NCI-H187 (cell line): ENCODE measurements around the gene SURF6.
A peak's percentile ranks its signal among the peaks of the same experiment; 100 is the strongest.
"Not testable (repeated sequence)": the region's sequence is repeated elsewhere in the genome, so short reads cannot be mapped to it uniquely, and the experiment has no call there.

Experiments used
- DNase-seq, 2 experiments: peaks; one replicate each; lab custom pipeline; 2025; lab: John Stamatoyannopoulos, UW

The SURF6 gene

DNA sequence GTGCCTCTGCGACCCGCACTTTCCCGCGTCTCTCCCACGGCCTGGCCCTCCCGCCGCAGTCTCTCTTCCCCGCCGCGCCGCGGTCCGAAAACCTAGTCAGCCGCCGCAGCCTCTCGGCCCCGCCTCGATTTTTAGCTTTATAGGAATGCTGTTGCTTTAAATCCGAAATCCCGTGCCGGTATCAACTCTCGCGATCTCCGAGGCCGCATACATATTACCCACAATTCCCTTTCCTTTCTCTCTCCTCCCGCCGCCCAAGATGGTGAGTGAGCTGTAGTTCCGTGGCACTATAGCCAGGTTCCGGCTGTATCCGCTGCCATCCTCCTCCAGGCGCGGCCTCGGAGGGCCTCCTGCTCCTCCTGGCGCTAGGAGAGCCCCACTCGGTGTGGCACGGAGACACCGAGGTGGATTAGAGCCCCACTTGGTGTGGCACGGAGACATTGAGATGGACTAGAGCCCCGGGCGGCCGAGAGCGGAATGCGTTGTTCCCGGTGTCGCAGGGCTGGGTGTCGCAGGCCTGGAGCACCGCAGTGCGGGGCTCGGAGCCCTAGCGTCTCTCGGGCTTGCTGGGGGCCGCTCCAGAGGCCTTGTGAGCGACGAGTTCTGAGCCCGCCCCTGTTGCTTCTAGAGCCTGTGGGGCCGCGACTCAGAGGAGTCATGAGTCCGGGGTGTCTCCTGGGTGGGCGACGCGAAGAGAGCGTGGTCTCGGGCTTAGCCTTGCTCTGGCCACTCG lies 12.2 kb upstream of the SURF6 start, which contains the start of the genes MED22 and RPL7A:
Gene MED22, minus strand, starts transcription at position 147 of the 733 bp plus-strand sequence. CDS start 1,469 bp downstream, outside the sequence.
Gene RPL7A, plus strand, starts transcription at position 234 of the 733 bp plus-strand sequence. Its CDS starts 26 bp downstream, at position 260.
- peak; percentile 52 to 58 for DNase-seq

DNA sequence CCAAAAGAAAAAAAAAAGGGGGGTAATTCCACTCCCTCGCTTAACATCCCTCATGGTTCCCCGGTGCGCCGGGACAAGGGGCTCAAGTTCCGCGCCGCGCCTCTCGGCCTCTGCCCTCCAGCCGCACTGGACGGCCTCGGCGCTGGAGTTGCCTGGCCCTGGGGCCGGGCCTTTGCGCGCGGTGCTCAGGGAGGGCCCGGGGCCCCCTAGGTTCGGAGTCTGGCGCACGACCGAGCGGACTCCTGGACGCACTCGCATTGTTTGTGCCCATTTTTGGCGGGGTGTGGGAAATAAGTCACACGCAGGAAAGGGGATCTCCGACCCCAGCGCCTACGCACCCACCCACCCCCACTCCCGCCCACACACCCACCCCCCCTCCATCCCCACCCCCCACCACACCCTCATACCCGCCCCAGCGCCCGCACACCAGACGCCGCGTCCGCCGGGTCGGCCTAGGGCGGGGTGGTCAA lies 11.6 kb upstream of the SURF6 start:
- DNase-seq, result no peak

DNA sequence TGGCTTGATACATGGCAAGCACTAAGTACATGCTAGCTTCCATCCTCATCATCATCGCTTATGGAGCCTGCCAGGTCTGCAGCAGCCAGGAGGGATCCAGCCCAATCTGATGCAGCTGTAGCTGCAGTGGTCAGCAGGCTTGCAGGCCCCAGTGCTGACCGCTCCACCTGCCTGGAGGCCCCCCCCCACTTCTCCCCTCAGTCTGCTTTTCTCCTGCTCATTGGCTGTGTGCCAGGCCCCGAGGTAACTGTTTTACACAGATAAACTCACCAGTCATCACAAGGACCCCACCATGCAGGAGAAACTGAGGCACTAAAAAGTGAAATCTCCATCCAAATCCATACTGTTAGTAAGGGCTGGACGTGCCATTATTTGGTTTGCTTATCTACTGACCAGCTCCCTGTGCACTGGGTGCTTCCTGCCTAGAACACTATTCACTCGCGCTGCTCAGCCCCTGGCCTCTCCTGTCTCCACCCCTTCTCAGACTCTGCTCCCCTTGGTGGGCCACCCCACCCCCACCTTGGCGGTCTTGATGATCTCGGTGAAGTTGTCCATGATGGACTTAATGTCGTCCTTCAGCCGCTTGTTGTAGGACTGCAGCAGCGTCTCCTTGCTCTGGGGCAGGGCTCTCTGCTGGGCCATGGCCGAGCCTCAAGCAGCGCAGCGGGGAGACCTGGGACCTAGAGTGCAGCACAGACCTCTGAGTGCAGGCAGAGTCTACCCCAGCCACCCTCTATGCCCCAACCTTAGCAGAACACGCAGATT lies 10.2 kb upstream of the SURF6 start:
- no peak for DNase-seq

- no peak for DNase-seq
Observed at GRCh38 chr9:133345596-133345995, 9.6 kb upstream of the SURF6 start.

DNA sequence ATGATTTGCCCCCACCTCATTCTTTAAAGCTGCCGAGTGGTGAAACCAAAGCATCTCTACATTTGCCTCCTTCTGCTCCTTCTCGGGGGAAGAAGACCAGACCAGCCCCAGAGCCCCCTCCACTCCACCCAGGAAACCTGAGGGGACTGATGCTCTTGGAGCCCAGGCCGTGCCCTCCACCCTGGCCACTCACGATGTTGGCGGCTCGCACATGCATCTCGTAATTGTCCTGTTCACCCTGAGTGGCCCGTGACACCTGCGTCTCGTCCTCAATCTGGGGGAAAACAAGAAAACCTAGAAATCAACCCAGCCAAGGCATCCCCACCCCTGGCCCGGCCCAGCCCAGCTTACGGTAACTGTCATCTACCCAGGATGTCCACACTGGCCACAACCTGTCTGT lies 9.0 kb upstream of the SURF6 start:
- DNase-seq, result no peak

DNA sequence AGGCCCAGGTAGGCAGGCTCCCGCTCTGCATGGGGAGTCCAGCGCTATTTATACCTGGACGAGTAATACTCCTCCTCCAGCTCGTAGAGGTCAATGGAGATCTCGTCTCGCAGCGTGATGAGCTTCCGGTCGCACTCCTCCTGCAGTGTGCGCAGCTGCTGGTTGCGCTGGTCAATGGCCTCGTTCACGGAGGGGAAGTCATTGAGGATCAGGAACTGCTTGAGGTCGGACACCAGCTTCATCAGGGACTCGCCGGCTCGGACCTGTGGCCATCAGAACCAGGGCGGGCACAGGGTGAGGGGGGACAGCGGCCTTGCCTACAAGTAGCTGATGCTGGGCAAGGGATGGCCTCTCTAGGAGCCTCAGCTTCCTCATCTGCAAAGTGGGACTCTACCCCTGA lies 8.1 kb upstream of the SURF6 start:
- DNase-seq, result no peak

DNA sequence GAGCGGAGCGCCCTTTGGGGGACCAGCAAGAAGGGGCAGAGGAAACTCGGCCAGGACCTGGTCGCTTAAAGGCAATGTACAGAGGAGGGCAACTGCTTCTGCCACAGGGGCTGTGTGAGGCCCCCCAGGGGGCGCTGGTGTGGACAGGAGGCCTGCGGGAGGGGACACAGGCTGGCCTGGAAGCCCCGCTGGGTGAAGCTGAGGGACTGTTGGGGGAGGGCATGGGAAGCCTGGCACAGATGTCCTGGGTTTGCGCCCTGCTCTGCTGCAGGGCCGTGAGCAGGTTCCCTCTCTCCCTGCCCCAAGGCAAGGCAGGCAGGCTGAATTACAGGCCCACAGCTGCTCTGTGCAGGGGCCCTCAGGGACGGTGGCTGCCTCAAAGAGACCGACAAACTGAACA lies 6.6 kb upstream of the SURF6 start:
- DNase-seq, result no peak

- DNase-seq, result no peak
Observed at GRCh38 chr9:133342069-133342406, 6.0 kb upstream of the SURF6 start.

DNA sequence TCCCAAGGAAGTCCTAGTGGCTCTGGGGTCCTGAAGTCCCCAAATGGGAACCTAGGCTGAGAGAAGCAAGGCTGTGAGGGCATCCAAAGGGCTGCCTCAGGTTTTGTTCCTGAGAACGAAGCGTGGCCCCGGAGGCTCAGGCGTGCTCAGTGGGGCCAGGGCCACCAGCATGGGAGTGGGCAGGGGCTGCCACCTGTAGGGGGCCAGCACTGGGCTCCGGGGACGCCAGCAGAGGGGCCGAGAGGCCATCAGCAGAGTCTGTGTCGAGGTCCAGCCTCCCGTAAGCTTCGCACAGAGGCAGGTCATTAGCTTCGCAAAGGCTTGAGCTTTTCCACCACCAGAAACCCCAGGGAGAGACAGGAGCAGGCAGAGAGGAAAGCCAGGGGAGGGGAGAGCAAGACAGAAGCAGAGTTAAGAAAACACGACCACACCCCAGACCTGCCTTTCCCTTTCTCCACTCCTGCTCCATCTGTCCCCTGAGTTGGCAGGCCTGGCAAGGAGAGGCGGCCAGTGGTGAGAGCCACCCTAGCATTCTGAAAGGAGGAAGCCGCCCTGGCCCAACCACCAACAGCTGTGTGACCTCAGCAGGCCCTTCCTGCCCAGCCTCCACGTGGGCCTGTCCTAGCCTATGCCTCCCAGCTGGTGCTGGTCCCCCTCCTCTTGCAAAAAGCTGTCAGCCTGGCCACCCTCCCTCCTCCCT lies 5.5 kb upstream of the SURF6 start:
- DNase-seq, result no peak

DNA sequence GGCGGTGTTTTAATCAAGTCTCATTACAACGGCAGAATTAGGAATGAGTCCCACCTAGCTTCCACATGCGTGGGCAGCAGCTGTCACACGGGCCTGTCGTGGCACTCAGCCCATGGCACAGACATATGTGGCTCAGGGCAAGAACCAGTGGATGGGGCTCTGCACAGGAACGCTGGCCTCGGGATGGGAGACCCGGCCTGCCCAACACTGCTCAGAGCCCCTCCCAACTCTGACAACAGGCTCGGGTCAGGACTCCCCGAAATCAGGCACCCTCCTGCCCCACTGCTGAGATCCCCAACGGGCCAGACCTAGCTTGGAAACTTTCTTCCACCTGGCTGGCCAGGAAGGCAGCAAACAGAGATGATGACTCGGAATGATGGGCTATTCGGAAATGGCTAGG lies 4.9 kb upstream of the SURF6 start:
- no peak for DNase-seq

GRCh38 chr9:133340256-133340655 lies 4.3 kb upstream of the SURF6 start:
- no peak for DNase-seq

- DNase-seq, result no peak
Observed at GRCh38 chr9:133339641-133340040, 3.7 kb upstream of the SURF6 start.

DNA sequence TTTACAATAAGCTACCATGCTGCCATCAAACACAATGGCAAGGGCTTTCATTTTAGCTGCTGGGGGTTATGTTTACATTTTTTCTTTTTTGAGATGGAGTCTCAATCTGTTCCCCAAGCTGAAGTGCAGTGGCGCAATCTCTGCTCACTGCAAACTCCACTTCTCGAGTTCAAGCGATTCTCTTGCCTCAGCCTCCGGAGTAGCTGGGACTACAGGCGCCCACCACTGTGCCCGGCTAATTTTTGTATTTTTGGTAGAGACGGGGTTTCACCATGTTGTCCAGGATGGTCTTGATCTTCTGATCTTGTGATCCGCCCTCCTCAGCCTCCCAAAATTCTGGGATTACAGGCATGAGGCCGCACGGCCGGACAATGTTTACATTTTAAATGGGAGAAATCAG lies 1.1 kb downstream of the SURF6 start:
- DNase-seq, result not testable (repeated sequence)

GRCh38 chr9:133334161-133334560 lies 1.8 kb downstream of the SURF6 start:
- DNase-seq, result no peak

DNA sequence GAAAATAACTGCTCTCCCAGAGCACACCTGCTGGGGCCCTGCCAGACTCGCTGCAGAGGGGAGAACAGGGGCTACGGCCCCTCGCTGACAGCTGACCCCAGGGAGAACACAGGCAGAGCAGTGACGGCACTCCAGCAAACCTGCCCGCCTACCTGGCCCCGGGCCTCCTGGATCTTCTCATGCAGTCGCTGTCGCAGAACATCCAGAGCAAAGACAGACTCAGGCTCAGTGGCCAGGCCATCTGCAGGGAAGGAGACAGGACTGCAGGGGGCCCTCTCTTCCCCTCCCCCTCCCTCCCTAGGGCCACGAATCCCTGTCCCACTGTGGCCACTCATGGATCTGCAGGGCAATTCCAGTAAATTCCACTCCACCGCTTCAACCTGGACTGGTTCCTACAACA lies 2.4 kb downstream of the SURF6 start:
- no peak for DNase-seq

- no peak for DNase-seq
Observed at GRCh38 chr9:133333011-133333410, 3.0 kb downstream of the SURF6 start.

DNA sequence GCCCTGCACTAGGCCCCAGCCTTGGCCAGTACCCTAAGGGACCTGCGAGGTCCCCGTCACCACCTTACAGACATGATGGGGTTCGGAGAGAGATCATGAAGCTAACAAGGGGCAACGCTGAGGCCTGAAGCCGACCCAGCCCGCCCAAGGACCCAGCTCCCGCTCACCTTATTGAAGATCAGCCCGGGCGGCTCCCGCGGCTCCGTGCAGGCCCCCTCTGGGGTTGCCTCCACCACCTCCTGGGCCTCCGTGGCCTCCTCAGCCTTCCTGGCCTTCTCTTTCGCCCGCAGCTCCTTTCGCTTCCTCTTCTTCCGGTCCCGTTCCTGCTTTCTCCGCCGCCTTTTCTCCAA lies 3.6 kb downstream of the SURF6 start:
- DNase-seq, result no peak

DNA sequence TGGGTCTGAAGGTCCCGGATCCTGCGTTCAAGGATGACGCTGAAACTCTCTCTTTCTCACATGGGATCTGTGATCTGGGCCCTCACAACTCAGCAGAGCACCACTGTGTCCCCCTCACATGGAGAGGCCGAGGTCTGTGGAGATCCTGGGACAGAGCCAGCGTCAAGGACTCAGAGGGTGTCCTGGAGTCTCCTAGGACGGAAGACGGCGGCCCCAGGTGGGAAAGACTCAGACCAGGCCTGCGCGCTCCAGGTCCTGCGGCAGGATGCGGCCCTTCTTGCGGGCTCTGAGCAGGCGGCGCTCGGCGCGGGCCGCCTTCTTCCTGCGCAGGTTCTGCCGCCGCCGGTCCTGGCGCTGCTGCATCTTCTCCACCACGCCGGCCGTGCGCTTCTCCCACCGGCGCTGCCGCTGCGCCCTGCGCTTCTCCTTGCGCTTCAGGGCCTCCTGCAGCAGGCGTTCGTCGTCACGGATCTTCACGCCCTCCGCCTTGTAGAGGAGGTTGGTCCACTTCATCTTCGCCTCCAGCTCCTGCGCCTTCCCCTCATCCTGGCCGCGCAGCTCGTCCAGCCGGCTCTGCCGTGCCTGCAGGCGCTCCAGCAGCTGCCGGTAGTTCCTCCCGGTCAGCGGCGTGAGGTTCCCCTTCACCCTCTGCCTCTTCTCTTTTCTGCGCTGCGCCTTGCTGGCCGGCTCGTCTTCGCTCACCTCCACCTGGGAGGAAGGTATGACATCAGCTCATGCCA lies 4.2 kb downstream of the SURF6 start:
- no peak for DNase-seq

DNA sequence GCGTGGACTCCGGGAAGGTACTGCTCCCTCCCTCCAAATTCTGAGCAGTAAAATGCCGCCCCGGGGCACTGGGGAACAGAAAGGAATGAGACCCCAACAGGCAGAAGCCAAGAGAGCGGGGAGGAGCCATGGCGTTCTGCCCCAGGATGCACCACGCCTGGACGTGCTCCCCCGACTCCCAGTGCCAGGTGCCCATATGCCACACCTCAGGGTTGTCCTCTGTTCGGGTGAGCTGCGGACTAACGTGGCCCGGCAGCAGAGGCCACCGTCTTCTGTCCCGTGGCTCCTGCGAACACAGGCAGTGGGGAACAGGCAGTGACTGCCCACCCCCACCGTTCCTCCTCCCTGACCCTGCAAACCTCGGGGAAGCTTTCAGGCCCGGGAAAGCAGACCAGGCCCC lies 4.8 kb downstream of the SURF6 start:
- no peak for DNase-seq

DNA sequence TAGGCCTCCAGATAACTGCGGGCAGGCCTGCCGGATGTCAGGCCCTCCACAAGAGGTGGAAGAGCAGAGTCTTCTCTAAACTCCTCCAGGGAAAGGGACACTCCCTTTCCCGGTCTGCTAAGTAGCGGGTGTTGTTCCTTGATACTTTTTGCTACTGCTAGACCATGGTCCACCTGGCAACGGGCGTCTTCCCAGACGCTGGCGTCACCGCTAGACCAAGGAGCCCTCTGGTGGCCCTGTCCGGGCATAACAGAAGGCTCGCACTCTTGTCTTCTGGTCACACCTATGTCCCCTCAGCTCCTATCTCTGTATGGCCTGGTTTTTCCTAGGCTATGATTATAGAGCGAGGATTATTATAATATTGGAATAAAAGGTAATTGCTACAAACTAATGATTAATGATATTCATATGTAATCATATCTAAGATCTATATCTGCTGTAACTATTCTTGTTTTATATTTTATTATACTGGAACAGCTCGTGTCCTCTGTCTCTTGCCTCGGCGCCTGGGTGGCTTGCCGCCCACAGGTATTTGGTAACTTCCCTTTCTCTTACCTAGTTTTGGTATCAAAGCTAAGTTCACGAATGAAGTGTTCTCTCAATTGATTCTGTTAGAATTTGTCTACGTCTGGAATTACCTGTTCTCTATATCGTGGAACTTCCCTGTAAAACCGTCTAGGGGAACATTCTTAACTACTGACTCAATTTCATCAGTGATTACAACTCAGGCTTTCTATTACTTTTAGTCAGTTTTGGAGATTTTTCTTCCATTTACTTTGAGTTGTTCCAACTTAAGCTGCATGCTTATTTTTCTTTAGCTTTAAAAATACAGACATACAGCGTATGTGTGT lies 6.5 kb downstream of the SURF6 start:
- not testable (repeated sequence) for DNase-seq

- no peak for DNase-seq
Observed at GRCh38 chr9:133327834-133328484, 8.0 kb downstream of the SURF6 start.
